ENCODE measurements around the gene LMBR1.

The LMBR1 gene

DNA sequence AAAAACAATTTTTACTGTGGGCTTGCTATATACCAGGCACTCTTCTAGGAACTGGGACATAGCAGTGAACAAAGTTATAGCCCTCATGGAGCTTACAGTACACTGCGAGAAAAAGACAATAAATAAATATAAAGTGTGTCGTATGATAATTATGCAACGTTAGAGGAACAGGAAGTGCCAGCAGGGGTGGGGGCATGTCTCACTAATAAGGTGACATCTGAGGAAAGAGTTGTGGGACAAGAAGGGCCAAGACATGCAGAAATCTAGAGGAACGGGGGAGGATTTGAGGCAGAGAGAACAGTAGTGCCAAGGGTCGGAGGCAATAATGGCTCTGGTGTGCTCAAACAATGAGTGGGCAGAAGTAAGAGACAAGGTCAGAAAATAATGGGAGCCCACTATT, 52.8 kb downstream of the LMBR1 start:
- Histone ChIP-seq H3K79me2 (ENCODE audit: insufficient read depth, low read length) (peaks cover 32% of the 10 kb centered on the region), H3K27ac (ENCODE audit: low read length) (no peak overlapping the region), H3K9ac (ENCODE audit: low read depth, low read length) (no peak overlapping the region), H2AFZ (ENCODE audit: low read depth, low read length) (no peak overlapping the region), H3K4me2 (ENCODE audit: insufficient read depth, low read length) (no peak overlapping the region), H3K9me3 (ENCODE audit: insufficient read depth, low read length, severe bottlenecking) (no peaks in the 10 kb centered on the region), H3K36me3 (ENCODE audit: insufficient read depth, low read length) (no peaks in the 10 kb centered on the region), H4K20me1 (ENCODE audit: insufficient read depth, low read length) (peaks cover 16% of the 10 kb centered on the region; the same call in 1 of the 2 replicates), H3K27me3 (ENCODE audit: insufficient read depth, low read length, poor library complexity) (no peaks in the 10 kb centered on the region), H3K4me1 (ENCODE audit: insufficient read depth, low read length) (no peaks in the 10 kb centered on the region), H3K4me3 (ENCODE audit: low read depth in 1 of 2, low read length in 2 of 2) (no peak overlapping the region)
- no peak for ATAC-seq (ENCODE audit: insufficient read depth, low read depth)
- TF ChIP-seq, protein P1, sequence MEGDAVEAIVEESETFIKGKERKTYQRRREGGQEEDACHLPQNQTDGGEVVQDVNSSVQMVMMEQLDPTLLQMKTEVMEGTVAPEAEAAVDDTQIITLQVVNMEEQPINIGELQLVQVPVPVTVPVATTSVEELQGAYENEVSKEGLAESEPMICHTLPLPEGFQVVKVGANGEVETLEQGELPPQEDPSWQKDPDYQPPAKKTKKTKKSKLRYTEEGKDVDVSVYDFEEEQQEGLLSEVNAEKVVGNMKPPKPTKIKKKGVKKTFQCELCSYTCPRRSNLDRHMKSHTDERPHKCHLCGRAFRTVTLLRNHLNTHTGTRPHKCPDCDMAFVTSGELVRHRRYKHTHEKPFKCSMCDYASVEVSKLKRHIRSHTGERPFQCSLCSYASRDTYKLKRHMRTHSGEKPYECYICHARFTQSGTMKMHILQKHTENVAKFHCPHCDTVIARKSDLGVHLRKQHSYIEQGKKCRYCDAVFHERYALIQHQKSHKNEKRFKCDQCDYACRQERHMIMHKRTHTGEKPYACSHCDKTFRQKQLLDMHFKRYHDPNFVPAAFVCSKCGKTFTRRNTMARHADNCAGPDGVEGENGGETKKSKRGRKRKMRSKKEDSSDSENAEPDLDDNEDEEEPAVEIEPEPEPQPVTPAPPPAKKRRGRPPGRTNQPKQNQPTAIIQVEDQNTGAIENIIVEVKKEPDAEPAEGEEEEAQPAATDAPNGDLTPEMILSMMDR (IDR thresholded peaks at IDR 0.05; ENCODE audit: borderline replicate concordance, extremely low read depth, low read length, poor library complexity, severe bottlenecking): no peak
- no peak for TF ChIP-seq EZH2 (IDR thresholded peaks at IDR 0.05; ENCODE audit: borderline replicate concordance, low read depth, low read length, severe bottlenecking)
- no peak for DNase-seq

DNA sequence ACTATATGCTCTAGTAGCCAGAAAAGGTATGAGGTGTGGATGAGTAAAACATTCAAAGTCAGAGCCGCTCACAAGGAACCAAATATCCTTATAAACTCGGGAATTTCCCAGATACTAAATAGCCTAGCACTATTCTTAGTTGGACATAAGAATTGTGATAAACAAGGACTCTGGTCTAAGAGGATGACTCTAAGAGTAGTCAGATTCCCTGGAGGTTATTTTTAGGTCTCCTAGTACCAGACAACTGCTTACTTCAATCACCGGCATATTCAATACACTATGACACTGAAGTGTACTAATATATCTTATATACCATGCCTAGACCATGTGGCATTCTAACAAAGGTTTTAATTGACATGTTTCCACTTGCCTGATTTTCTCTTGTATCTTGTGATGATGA, 56.5 kb downstream of the LMBR1 start:
- Histone ChIP-seq H2AFZ (ENCODE audit: low read depth, low read length) (no peak overlapping the region), H3K4me1 (ENCODE audit: insufficient read depth, low read length) (no peaks in the 10 kb centered on the region), H3K27ac (ENCODE audit: low read length) (no peak overlapping the region), H3K4me2 (ENCODE audit: insufficient read depth, low read length) (no peak overlapping the region), H3K79me2 (ENCODE audit: insufficient read depth, low read length) (peaks cover 14% of the 10 kb centered on the region), H3K4me3 (ENCODE audit: low read depth in 1 of 2, low read length in 2 of 2) (no peak overlapping the region), H3K27me3 (ENCODE audit: insufficient read depth, low read length, poor library complexity) (no peaks in the 10 kb centered on the region), H3K36me3 (ENCODE audit: insufficient read depth, low read length) (peaks cover 17% of the 10 kb centered on the region; the same call in 1 of the 2 replicates), H4K20me1 (ENCODE audit: insufficient read depth, low read length) (peaks cover 5% of the 10 kb centered on the region; the same call in 1 of the 2 replicates), H3K9me3 (ENCODE audit: insufficient read depth, low read length, severe bottlenecking) (no peaks in the 10 kb centered on the region), H3K9ac (ENCODE audit: low read depth, low read length) (no peak overlapping the region)
- no peak for ATAC-seq (ENCODE audit: insufficient read depth, low read depth)
- TF ChIP-seq, protein P1 (IDR thresholded peaks at IDR 0.05; ENCODE audit: borderline replicate concordance, extremely low read depth, low read length, poor library complexity, severe bottlenecking): no peak
- no peak for TF ChIP-seq EZH2 (IDR thresholded peaks at IDR 0.05; ENCODE audit: borderline replicate concordance, low read depth, low read length, severe bottlenecking)
- DNase-seq: no peak

DNA sequence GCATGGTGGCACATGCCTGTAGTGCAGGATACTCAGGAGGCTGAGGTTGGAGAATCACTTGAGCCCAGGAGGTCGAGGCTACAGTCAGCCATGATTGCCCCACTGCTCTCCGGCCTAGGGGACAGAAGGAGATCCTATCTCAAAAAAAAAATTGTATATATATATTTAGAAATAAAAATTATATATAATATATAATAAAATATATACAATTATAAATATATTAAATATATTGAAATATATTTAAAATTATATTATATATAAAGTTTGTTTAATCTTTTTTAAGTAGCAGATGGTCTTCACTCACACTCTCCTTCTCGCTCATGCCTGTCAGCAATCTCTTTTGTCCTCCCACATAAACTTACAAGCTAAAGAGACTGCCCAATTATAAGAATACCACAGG, 58.5 kb downstream of the LMBR1 start:
- no peak for ATAC-seq (ENCODE audit: insufficient read depth, low read depth)
- DNase-seq: no peak
- no peak overlapping the region for H2AFZ ChIP-seq (ENCODE audit: low read depth, low read length)
- no peaks in the 10 kb centered on the region for H3K9me3 ChIP-seq (ENCODE audit: insufficient read depth, low read length, severe bottlenecking)
- H3K27me3 ChIP-seq (ENCODE audit: insufficient read depth, low read length, poor library complexity): no peaks in the 10 kb centered on the region
- H3K9ac ChIP-seq (ENCODE audit: low read depth, low read length): no peak overlapping the region
- H3K4me3 ChIP-seq (ENCODE audit: low read depth in 1 of 2, low read length in 2 of 2): no peak overlapping the region
- no peaks in the 10 kb centered on the region for H3K4me1 ChIP-seq (ENCODE audit: insufficient read depth, low read length)
- H3K36me3 ChIP-seq (ENCODE audit: insufficient read depth, low read length): peaks cover 22% of the 10 kb centered on the region; the same call in 1 of the 2 replicates
- H3K27ac ChIP-seq (ENCODE audit: low read length): no peak overlapping the region
- TF ChIP-seq, protein P1 (IDR thresholded peaks at IDR 0.05; ENCODE audit: borderline replicate concordance, extremely low read depth, low read length, poor library complexity, severe bottlenecking): no peak
- no peak for TF ChIP-seq EZH2 (IDR thresholded peaks at IDR 0.05; ENCODE audit: borderline replicate concordance, low read depth, low read length, severe bottlenecking)
- peaks cover 4% of the 10 kb centered on the region; the same call in 1 of the 2 replicates for H4K20me1 ChIP-seq (ENCODE audit: insufficient read depth, low read length)
- H3K79me2 ChIP-seq (ENCODE audit: insufficient read depth, low read length): peaks cover 2% of the 10 kb centered on the region; the same call in 1 of the 2 replicates
- no peak overlapping the region for H3K4me2 ChIP-seq (ENCODE audit: insufficient read depth, low read length)
